ENCODE data around the gene AVP.
A peak's percentile ranks its signal among the peaks of the same experiment; 100 is the strongest.
"Not testable (repeated sequence)": the region's sequence is repeated elsewhere in the genome, so short reads cannot be mapped to it uniquely, and the experiment has no call there.

The AVP gene

GRCh38 chr20:3121955-3122610 is 37.6 kb upstream of the AVP start:
- intact Hi-C loops (cut with DNase I; ENCODE audit: low total_unique reads), result no loop called here
- no peak for TF ChIP-seq CTCF (IDR thresholded peaks at IDR 0.05)
- Histone ChIP-seq H3K27ac (no peak overlapping the region), H3K36me3 (peaks cover 5 to 48% (median 28%) of the 10 kb centered on the region in 3 donors), H3K9me3 (no peaks in the 10 kb centered on the region), H3K4me1 (peaks cover 0 to 10% (median 3%) of the 10 kb centered on the region in 4 donors), H3K4me3 (no peak overlapping the region), H3K27me3 (no peaks in the 10 kb centered on the region)
- DNase-seq, result no peak

GRCh38 chr20:3121271-3121911 is 36.9 kb upstream of the AVP start:
- no peak for DNase-seq
- TF ChIP-seq CTCF (IDR thresholded peaks at IDR 0.05), result no peak

GRCh38 chr20:3119044-3119443 is 34.5 kb upstream of the AVP start:
- no peak overlapping the region for H3K4me3 ChIP-seq
- no peak for DNase-seq
- peaks cover 0 to 10% (median 6%) of the 10 kb centered on the region in 4 donors for H3K4me1 ChIP-seq
- intact Hi-C loops (cut with DNase I; ENCODE audit: low total_unique reads), result no loop called here
- no peak for TF ChIP-seq CTCF (IDR thresholded peaks at IDR 0.05)
- no peaks in the 10 kb centered on the region for H3K9me3 ChIP-seq
- no peaks in the 10 kb centered on the region for H3K27me3 ChIP-seq
- no peak overlapping the region for H3K27ac ChIP-seq
- H3K36me3 ChIP-seq, result peaks cover 5 to 41% (median 23%) of the 10 kb centered on the region in 3 donors

More at GRCh38 chr20:3121271-3121911, 36.9 kb upstream of the AVP start:
- Histone ChIP-seq H3K4me1 (peaks cover 0 to 10% (median 3%) of the 10 kb centered on the region in 4 donors), H3K27me3 (no peaks in the 10 kb centered on the region), H3K4me3 (no peak overlapping the region), H3K9me3 (no peaks in the 10 kb centered on the region), H3K27ac (no peak overlapping the region), H3K36me3 (peaks cover 5 to 48% (median 28%) of the 10 kb centered on the region in 3 donors)
- intact Hi-C loops (cut with DNase I; ENCODE audit: low total_unique reads), result no loop called here

- H3K4me1 ChIP-seq; H3K27me3 ChIP-seq; intact Hi-C loops (cut with DNase I; ENCODE audit: low total_unique reads); H3K9me3 ChIP-seq; H3K4me3 ChIP-seq: not testable (repeated sequence)
- Histone ChIP-seq H3K36me3 (peaks cover 9 to 46% (median 28%) of the 10 kb centered on the region in 3 donors), H3K27ac (peak overlapping the region; percentile 38 to 54)
- peak; percentile 56 to 58 for TF ChIP-seq CTCF (IDR thresholded peaks at IDR 0.05)
- DNase-seq, result peak; percentile 67 to 81
Observed at GRCh38 chr20:3117839-3118379, 33.4 kb upstream of the AVP start.

GRCh38 chr20:3116341-3116740 is 31.8 kb upstream of the AVP start:
- DNase-seq, result no peak
- Histone ChIP-seq H3K4me3 (no peak overlapping the region), H3K27me3 (no peaks in the 10 kb centered on the region), H3K36me3 (peaks cover 5 to 33% (median 14%) of the 10 kb centered on the region in 3 donors), H3K27ac (no peak overlapping the region), H3K4me1 (peaks cover 0 to 10% (median 6%) of the 10 kb centered on the region in 4 donors), H3K9me3 (no peaks in the 10 kb centered on the region)
- intact Hi-C loops (cut with DNase I; ENCODE audit: low total_unique reads), result no loop called here
- no peak for TF ChIP-seq CTCF (IDR thresholded peaks at IDR 0.05)

All from tibial artery (tissue), 4 donors.